Erythroblast (primary cell): Measurements from ENCODE around the gene OPCML.

ENCODE experiments used
- GATA1 ChIP-seq: IDR thresholded peaks from 2 replicates; pipeline ENCODE4 v1.6.1; 2011; ENCODE audit warnings: low read depth, mild to moderate bottlenecking, control low read depth, low read length, moderate library complexity
- POLR2A ChIP-seq: IDR thresholded peaks from 2 replicates; pipeline ENCODE4 v1.6.1; 2011; ENCODE audit warnings: mild to moderate bottlenecking, low read length

GRCh38 chr11:132447761-132448160 lies 1084.5 kb downstream of the OPCML start:
- TF ChIP-seq POLR2A (no peak), GATA1 (no peak)
